Body of pancreas (tissue), 4 donors: ENCODE data around the gene CXXC1. TPM values are rescaled to one million over a fixed set of nuclear protein-coding genes. Genes with fewer than 3 reads are reported as not detected.

Source experiments
- ATAC-seq: fragments of 150-250 bp; one replicate; pipeline ENCODE4 v1.9.1; 2016
- DNase-seq, 4 donors: peaks; one replicate each; pipeline ENCODE4 v3.0.0-alpha.2; 2019
- H3K27ac ChIP-seq, 4 donors: fragments of 200-600 bp; sonication (generic); 1 replicate in 3 of 4; 2 replicates in 1 of 4; pipeline versions ENCODE4 v1.5.1 to v1.6.1; 2016 to 2019; ENCODE audit warnings: mild to moderate bottlenecking in 1 of 4, mixed read lengths in 1 of 4, moderate library complexity in 1 of 4
- H3K27me3 ChIP-seq, 2 donors: fragments of 200-600 bp; sonication (generic); one replicate each; pipeline ENCODE4 v1.6.0; 2016; ENCODE audit warnings: mild to moderate bottlenecking in 1 of 2
- H3K36me3 ChIP-seq, 2 donors: fragments of 200-600 bp; sonication (generic); replicated peaks in 1 of 2; 2 replicates each; pipeline ENCODE4 v1.5.1; 2016; ENCODE audit warnings: low read depth in 2 of 2; ENCODE audit not compliant: insufficient read depth in 1 of 2
- H3K4me1 ChIP-seq: fragments of 200-600 bp; sonication (generic); one replicate; pipeline ENCODE4 v1.6.0; 2016
- H3K4me3 ChIP-seq, 2 donors: fragments of 200-600 bp; sonication (generic); 1 replicate in 1 of 2; 2 replicates in 1 of 2; pipeline ENCODE4 v1.5.1; 2016 to 2019
- H3K9me3 ChIP-seq, 3 donors: fragments of 200-600 bp; sonication (generic); 1 replicate in 2 of 3; 2 replicates in 1 of 3; pipeline ENCODE4 v1.5.1; 2016
- POLR2A ChIP-seq, 3 donors: fragments of 450-650 bp; IDR thresholded peaks; one replicate each; pipeline ENCODE4 v1.6.1; 2016; ENCODE audit warnings: antibody characterized with exemption in 3 of 3, mild to moderate bottlenecking in 2 of 3
- WGBS, 2 donors: methylation state at CpG; one replicate each; pipeline ENCODE4 v1.1.5; 2017; 5-methylcytosine and 5-hydroxymethylcytosine counted together
- intact Hi-C: fragments of 100-400 bp; cut with DNase I; formaldehyde crosslinking; loops from one replicate; pipeline ENCODE4 v1.15.1; 2023
- total RNA-seq, 2 donors: library from RNA; depleted of rRNA; stranded (reverse); fragments of >200 nt; gene quantifications; one replicate each; pipeline ENCODE4 v1.1.0, GENCODE V29; 2016
- TF ChIP-seq, protein P1 (sequence below), 7 experiments: fragments of 450-650 bp in 4 of 7; fragments of 200-600 bp in 3 of 7; sonication (generic) in 3 of 7; IDR thresholded peaks; one replicate each; pipeline ENCODE4 v1.5.1; 2016 to 2019; ENCODE audit warnings: antibody characterized with exemption in 7 of 7

The CXXC1 gene
- total RNA-seq, 2 donors from 2014 or later, result 80.7 to 109 TPM

DNA sequence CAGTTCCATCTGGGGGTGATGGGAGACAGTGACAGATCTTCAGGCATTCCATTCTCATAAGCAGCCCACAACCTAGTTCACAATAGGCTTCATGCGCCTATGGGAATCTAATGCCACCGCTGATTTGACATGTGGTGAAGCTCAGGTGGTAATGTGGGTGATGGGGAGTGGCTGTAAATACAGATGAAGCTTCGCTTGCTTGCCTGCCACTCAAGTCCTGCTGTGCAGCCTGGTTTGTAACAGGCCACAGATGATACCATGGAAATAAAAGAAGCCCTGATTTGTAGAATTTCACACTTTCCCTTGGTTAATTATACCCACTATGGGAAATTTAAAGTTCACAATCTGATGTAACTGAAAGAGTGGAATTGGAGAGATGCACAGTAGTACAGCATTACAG lies 40.5 kb upstream of the CXXC1 start:
- WGBS, 2 donors, result 73 to 86% methylated on average over 3 of the region's 3 CpGs
- intact Hi-C loops, result no loop called here
- Histone ChIP-seq H3K4me3 (no peak overlapping the region), H3K27ac (no peak overlapping the region), H3K9me3 (no peaks in the 10 kb centered on the region), H3K36me3 (no peaks in the 10 kb centered on the region), H3K4me1 (no peaks in the 10 kb centered on the region), H3K27me3 (no peaks in the 10 kb centered on the region)
- DNase-seq (no peak), ATAC-seq (no peak)
- TF ChIP-seq POLR2A (IDR thresholded peaks at IDR 0.05), result no peak
- TF ChIP-seq, protein P1, sequence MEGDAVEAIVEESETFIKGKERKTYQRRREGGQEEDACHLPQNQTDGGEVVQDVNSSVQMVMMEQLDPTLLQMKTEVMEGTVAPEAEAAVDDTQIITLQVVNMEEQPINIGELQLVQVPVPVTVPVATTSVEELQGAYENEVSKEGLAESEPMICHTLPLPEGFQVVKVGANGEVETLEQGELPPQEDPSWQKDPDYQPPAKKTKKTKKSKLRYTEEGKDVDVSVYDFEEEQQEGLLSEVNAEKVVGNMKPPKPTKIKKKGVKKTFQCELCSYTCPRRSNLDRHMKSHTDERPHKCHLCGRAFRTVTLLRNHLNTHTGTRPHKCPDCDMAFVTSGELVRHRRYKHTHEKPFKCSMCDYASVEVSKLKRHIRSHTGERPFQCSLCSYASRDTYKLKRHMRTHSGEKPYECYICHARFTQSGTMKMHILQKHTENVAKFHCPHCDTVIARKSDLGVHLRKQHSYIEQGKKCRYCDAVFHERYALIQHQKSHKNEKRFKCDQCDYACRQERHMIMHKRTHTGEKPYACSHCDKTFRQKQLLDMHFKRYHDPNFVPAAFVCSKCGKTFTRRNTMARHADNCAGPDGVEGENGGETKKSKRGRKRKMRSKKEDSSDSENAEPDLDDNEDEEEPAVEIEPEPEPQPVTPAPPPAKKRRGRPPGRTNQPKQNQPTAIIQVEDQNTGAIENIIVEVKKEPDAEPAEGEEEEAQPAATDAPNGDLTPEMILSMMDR (IDR thresholded peaks at IDR 0.05), result no peak

DNA sequence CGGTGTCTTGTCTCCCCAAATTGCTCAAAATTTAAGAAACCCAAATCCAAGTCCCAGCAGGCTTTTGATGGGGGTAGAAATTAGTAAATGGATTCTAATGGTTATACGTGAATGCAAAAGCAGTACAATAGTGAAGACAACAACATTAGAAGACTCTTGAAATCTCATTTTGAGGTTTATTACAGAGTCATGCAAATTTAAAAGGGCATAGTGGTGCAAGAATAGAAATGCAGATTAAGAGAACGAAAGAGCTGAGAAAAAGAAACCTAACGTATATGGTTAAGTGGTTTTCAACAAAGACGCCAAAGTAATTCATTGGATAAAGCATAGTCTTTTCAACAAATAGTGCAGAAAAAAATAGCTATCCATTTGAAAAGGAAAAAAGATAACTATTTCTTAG lies 33.2 kb upstream of the CXXC1 start:
- H3K9me3 ChIP-seq, result no peaks in the 10 kb centered on the region
- no peaks in the 10 kb centered on the region for H3K36me3 ChIP-seq
- ATAC-seq (no peak), DNase-seq (no peak)
- H3K27ac ChIP-seq, result no peak overlapping the region
- TF ChIP-seq POLR2A (IDR thresholded peaks at IDR 0.05), result no peak
- TF ChIP-seq, protein P1 (IDR thresholded peaks at IDR 0.05), result no peak
- intact Hi-C loops, result no loop called here
- no peaks in the 10 kb centered on the region for H3K4me1 ChIP-seq
- H3K4me3 ChIP-seq, result no peak overlapping the region
- 83% methylated on average over 5 of the region's 5 CpGs for WGBS, 2 donors
- no peaks in the 10 kb centered on the region for H3K27me3 ChIP-seq

DNA sequence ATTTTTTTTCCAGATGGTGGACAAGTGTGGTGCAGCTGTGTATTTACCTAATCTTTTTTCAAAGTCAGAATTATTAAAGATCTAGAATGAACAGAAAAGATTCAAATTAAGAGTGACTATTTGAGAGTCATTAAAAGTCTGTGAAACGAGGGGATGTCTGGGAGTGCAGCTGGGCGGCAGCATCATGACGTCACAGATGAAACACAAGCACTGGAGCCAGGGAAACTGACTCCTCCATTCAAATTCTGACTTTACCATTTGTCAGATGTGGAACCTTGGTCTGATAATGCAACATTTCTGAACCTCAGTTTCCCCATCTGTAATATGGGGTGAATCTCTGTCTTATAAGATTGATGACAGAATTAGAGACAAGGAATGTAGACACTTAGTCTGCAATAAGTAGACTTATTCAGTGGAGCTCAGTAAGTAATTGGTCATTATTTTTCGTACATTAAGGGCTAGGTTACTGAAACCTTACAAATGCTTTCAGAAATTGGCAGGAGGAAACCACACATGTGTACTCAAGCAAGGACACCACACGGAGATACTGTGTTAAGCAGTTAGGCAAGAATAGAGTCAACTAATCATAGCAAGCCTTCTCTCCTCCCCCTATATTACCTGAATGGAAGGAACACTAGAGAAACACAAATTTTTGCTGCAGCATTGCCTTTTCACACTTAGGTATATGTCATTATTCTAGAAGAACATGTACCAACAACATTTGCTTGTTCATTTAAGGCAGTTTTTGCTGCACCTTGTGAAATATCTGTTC lies 27.8 kb upstream of the CXXC1 start:
- Histone ChIP-seq H3K4me1 (no peaks in the 10 kb centered on the region), H3K9me3 (no peaks in the 10 kb centered on the region), H3K36me3 (no peaks in the 10 kb centered on the region), H3K4me3 (no peak overlapping the region), H3K27ac (no peak overlapping the region), H3K27me3 (no peaks in the 10 kb centered on the region)
- TF ChIP-seq, protein P1 (IDR thresholded peaks at IDR 0.05), result no peak
- TF ChIP-seq POLR2A (IDR thresholded peaks at IDR 0.05), result no peak
- ATAC-seq, result no peak
- intact Hi-C loops, result no loop called here
- no peak for DNase-seq
- WGBS, 2 donors, result 51 to 67% methylated on average over 5 of the region's 5 CpGs

DNA sequence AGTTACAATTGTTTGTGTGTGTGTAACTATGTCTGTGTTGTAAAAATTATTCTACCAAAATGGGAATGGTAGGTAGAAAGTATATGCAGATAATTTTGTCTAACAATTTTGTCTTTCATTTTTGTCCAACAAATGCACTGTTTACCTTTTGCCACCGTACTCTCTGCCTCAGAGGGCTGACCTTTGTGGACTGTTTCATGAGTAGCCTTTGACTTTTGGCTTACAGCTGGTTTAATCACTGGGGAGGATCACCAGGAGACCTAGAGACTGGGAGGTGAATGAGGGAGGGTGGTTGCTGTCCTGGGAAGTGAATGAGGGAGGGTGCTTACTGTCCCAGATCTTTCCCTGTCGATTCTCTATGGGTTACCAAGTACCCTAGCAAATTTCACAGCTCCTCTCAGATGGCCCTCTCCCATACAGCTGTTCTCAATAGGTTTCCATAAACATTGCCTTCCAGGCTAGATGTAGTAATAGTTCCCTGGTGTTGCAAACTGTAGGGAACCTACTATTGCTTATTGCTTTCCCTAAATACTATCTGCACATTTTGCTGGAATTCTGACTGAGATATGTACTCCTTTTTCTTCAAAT lies 26.5 kb upstream of the CXXC1 start:
- Histone ChIP-seq H3K4me1 (no peaks in the 10 kb centered on the region), H3K27me3 (no peaks in the 10 kb centered on the region), H3K4me3 (no peak overlapping the region), H3K27ac (no peak overlapping the region), H3K9me3 (no peaks in the 10 kb centered on the region), H3K36me3 (no peaks in the 10 kb centered on the region)
- DNase-seq (no peak), ATAC-seq (no peak)
- no peak for TF ChIP-seq POLR2A (IDR thresholded peaks at IDR 0.05)
- intact Hi-C loops, result no loop called here
- 30 to 54% methylated on average over 2 of the region's 2 CpGs for WGBS, 2 donors

GRCh38 chr18:50313031-50313607 lies 25.6 kb upstream of the CXXC1 start:
- DNase-seq (no peak), ATAC-seq (no peak)
- H3K27me3 ChIP-seq, result no peaks in the 10 kb centered on the region
- no peaks in the 10 kb centered on the region for H3K9me3 ChIP-seq
- no peak overlapping the region for H3K4me3 ChIP-seq
- WGBS, 2 donors, result 80 to 93% methylated on average over 2 of the region's 2 CpGs
- H3K36me3 ChIP-seq, result no peaks in the 10 kb centered on the region
- no peaks in the 10 kb centered on the region for H3K4me1 ChIP-seq
- H3K27ac ChIP-seq, result no peak overlapping the region
- intact Hi-C loops, result no loop called here
- TF ChIP-seq POLR2A (IDR thresholded peaks at IDR 0.05), result no peak
- TF ChIP-seq, protein P1 (IDR thresholded peaks at IDR 0.05), result no peak
